ENCODE measurements around the gene SAMM50.

DNA sequence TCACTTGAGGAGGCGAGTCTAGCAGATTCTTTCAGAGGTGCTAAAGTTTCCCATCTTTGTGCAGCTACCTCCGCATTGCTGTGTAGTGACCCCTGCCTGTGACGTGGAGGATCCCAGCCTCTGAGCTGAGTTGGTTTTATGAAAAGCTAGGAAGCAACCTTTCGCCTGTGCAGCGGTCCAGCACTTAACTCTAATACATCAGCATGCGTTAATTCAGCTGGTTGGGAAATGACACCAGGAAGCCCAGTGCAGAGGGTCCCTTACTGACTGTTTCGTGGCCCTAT, 8.9 kb upstream of the SAMM50 start:
- no peak for TF ChIP-seq POLR2A (IDR thresholded peaks at IDR 0.05; ENCODE audit: borderline replicate concordance, extremely low read depth, insufficient read depth, insufficient read length)
- TF ChIP-seq, protein P1, sequence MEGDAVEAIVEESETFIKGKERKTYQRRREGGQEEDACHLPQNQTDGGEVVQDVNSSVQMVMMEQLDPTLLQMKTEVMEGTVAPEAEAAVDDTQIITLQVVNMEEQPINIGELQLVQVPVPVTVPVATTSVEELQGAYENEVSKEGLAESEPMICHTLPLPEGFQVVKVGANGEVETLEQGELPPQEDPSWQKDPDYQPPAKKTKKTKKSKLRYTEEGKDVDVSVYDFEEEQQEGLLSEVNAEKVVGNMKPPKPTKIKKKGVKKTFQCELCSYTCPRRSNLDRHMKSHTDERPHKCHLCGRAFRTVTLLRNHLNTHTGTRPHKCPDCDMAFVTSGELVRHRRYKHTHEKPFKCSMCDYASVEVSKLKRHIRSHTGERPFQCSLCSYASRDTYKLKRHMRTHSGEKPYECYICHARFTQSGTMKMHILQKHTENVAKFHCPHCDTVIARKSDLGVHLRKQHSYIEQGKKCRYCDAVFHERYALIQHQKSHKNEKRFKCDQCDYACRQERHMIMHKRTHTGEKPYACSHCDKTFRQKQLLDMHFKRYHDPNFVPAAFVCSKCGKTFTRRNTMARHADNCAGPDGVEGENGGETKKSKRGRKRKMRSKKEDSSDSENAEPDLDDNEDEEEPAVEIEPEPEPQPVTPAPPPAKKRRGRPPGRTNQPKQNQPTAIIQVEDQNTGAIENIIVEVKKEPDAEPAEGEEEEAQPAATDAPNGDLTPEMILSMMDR (IDR thresholded peaks at IDR 0.05 in 2 of 3, conservative IDR thresholded peaks at IDR 0.05 in 1 of 3; ENCODE audit: borderline replicate concordance in 1 of 3, insufficient read depth in 1 of 3, low read depth in 2 of 3, low read length in 2 of 3), result no peak
